Glutamatergic neuron (in vitro differentiated cells): ENCODE data around the gene BCL11A. TPM values are rescaled to one million over a fixed set of nuclear protein-coding genes. Genes with fewer than 3 reads are reported as not detected.

Experiments used
- DNase-seq: peaks from one replicate; pipeline ENCODE4 v3.0.0; 2022
- H3K27ac Mint-ChIP-seq: one replicate; pipeline ENCODE4 v1.8.0; 2020; ENCODE audit warnings: mild to moderate bottlenecking, mixed read lengths, inconsistent platforms; ENCODE audit not compliant: unreplicated experiment
- H3K27me3 Mint-ChIP-seq: one replicate; pipeline ENCODE4 v1.8.0; 2020; ENCODE audit warnings: mild to moderate bottlenecking, moderate library complexity, mixed read lengths, inconsistent platforms; ENCODE audit not compliant: unreplicated experiment
- H3K36me3 Mint-ChIP-seq: one replicate; pipeline ENCODE4 v1.8.0; 2020; ENCODE audit warnings: mild to moderate bottlenecking, mixed read lengths, inconsistent platforms; ENCODE audit not compliant: unreplicated experiment
- H3K4me1 Mint-ChIP-seq: one replicate; pipeline ENCODE4 v1.8.0; 2020; ENCODE audit warnings: mild to moderate bottlenecking, low read depth, mixed read lengths, inconsistent platforms; ENCODE audit not compliant: unreplicated experiment
- H3K4me3 Mint-ChIP-seq: one replicate; pipeline ENCODE4 v1.8.0; 2020; ENCODE audit warnings: mild to moderate bottlenecking, mixed read lengths, inconsistent platforms; ENCODE audit not compliant: unreplicated experiment
- H3K9me3 Mint-ChIP-seq: one replicate; pipeline ENCODE4 v1.8.0; 2020; ENCODE audit warnings: mild to moderate bottlenecking, moderate library complexity, mixed read lengths, inconsistent platforms; ENCODE audit not compliant: unreplicated experiment
- CTCF ChIP-seq: fragments of 200-600 bp; sonication (generic); IDR thresholded peaks from one replicate; pipeline ENCODE4 v1.5.0; 2021; ENCODE audit not compliant: partially characterized antibody, unreplicated experiment
- total RNA-seq: library from RNA; stranded (reverse); fragmentation: NEBNext Ultra II Directional; extraction: Animal tissue kit (Norgen Biotek cat#: 25700); gene quantifications from one replicate; pipeline ENCODE4 v1.2.1, GENCODE V29; 2021; ENCODE audit not compliant: unreplicated experiment

The BCL11A gene
- total RNA-seq, 1 donor from 2014 or later = 29.1 TPM

GRCh38 chr2:60512062-60512622 lies 41.3 kb downstream of the BCL11A start:
- Mint-ChIP-seq H3K27me3 (peaks cover 4% of the 10 kb centered on the region), H3K9me3 (no peaks in the 10 kb centered on the region), H3K4me3 (no peak overlapping the region), H3K4me1 (peaks cover 9% of the 10 kb centered on the region), H3K36me3 (no peaks in the 10 kb centered on the region), H3K27ac (no peak overlapping the region)
- no peak for TF ChIP-seq CTCF
- DNase-seq = no peak

GRCh38 chr2:60510713-60511112 lies 42.7 kb downstream of the BCL11A start:
- H3K4me3 Mint-ChIP-seq = no peak overlapping the region

GRCh38 chr2:60509066-60509465 lies 44.4 kb downstream of the BCL11A start:
- no peak for TF ChIP-seq CTCF
- Mint-ChIP-seq H3K9me3 (peaks cover 3% of the 10 kb centered on the region), H3K36me3 (no peaks in the 10 kb centered on the region), H3K27ac (no peak overlapping the region), H3K27me3 (peaks cover 4% of the 10 kb centered on the region), H3K4me1 (peaks cover 18% of the 10 kb centered on the region), H3K4me3 (no peak overlapping the region)
- DNase-seq = no peak

More at GRCh38 chr2:60510713-60511112, 42.7 kb downstream of the BCL11A start:
- Mint-ChIP-seq H3K27me3 (peaks cover 4% of the 10 kb centered on the region), H3K36me3 (no peaks in the 10 kb centered on the region), H3K27ac (no peak overlapping the region), H3K9me3 (peaks cover 1% of the 10 kb centered on the region), H3K4me1 (peaks cover 15% of the 10 kb centered on the region)
- TF ChIP-seq CTCF = no peak
- no peak for DNase-seq

- Mint-ChIP-seq H3K36me3 (no peaks in the 10 kb centered on the region), H3K27me3 (peaks cover 4% of the 10 kb centered on the region), H3K4me1 (peaks cover 18% of the 10 kb centered on the region), H3K4me3 (no peak overlapping the region), H3K27ac (no peak overlapping the region), H3K9me3 (peaks cover 3% of the 10 kb centered on the region)
- no peak for TF ChIP-seq CTCF
- DNase-seq = no peak
Observed at GRCh38 chr2:60508339-60508917, 45.0 kb downstream of the BCL11A start.

- H3K27ac Mint-ChIP-seq = no peak overlapping the region
- DNase-seq = no peak
- peaks cover 3% of the 10 kb centered on the region for H3K9me3 Mint-ChIP-seq
- H3K4me3 Mint-ChIP-seq = no peak overlapping the region
- H3K36me3 Mint-ChIP-seq = no peaks in the 10 kb centered on the region
- TF ChIP-seq CTCF = no peak
- peaks cover 18% of the 10 kb centered on the region for H3K4me1 Mint-ChIP-seq
- peaks cover 4% of the 10 kb centered on the region for H3K27me3 Mint-ChIP-seq
Observed at GRCh38 chr2:60507211-60507965, 46.1 kb downstream of the BCL11A start.
